K562 (cell line): ENCODE results near the gene AIFM1. TPM values are rescaled to one million over a fixed set of nuclear protein-coding genes. Genes with fewer than 3 reads are reported as not detected.

Source experiments
- ATAC-seq: fragments of 200-7000 bp; cut with Tn5 transposase; 3 replicates; pipeline ENCODE4 v1.9.1; 2020; ENCODE audit warnings: moderate library complexity
- BruUV-seq: library from RNA; stranded (reverse); fragments of 400-500 nt; replicated peaks from 2 replicates; lab custom pipeline; 2021; lab: Mats Ljungman, UMichigan
- CTCF ChIA-PET: fragments of 300-600 bp; formaldehyde crosslinking; extraction: SDS; loops from one replicate; lab custom pipeline; 2021; ENCODE audit warnings: low intra/inter-chr PET ratio; lab: Yijun Ruan, JAX
- POLR2A ChIA-PET: fragments of 300-600, 350-650 bp; sonication (Branson Sonifier 250); formaldehyde crosslinking; extraction: SDS; loops from one replicate; lab custom pipeline; 2021; ENCODE audit warnings: antibody characterized with exemption, inconsistent platforms; lab: Yijun Ruan, JAX
- DNase-seq, 4 experiments: peaks; one replicate each; pipeline versions ENCODE4 v3.0.0 to v3.0.0-alpha.2; 2011 to 2018; ENCODE audit warnings: low spot score in 3 of 4, mixed read lengths in 3 of 4; ENCODE audit errors: extremely low read depth in 1 of 4
- FAIRE-seq: peaks from 2 replicates; lab custom pipeline; 2011; peaks lifted over from hg19 to GRCh38; lab: Jason Lieb, UNC
- H2AFZ ChIP-seq: 2 replicates; pipeline ENCODE4 v1.6.0; 2011; ENCODE audit warnings: low read depth, low read length, control low read depth, inconsistent platforms
- H3K27ac ChIP-seq: fragments of 200-600 bp; 3 replicates; pipeline ENCODE4 v1.8.0; 2011; ENCODE audit warnings: low read depth, mild to moderate bottlenecking, control low read depth, inconsistent platforms, low read length, moderate library complexity, mixed read lengths; ENCODE audit errors: extremely low read depth
- H3K27me3 ChIP-seq, 2 experiments: fragments of 300-600 bp in 1 of 2; 2 replicates in 1 of 2; 3 replicates in 1 of 2; pipeline versions ENCODE4 v1.6.0 to v1.8.0; 2011; ENCODE audit warnings: inconsistent platforms in 2 of 2, low read length in 2 of 2, mild to moderate bottlenecking in 1 of 2, mixed read lengths in 1 of 2, moderate library complexity in 1 of 2; ENCODE audit not compliant: control insufficient read depth in 2 of 2, insufficient read depth in 2 of 2
- H3K36me3 ChIP-seq: fragments of 300-600 bp; 3 replicates; pipeline ENCODE4 v1.8.0; 2011; ENCODE audit warnings: mild to moderate bottlenecking, low read length, inconsistent platforms; ENCODE audit not compliant: control insufficient read depth, insufficient read depth
- H3K4me1 ChIP-seq, 2 experiments: fragments of 200-600 bp in 1 of 2; replicated peaks in 1 of 2; 2 replicates in 1 of 2; 3 replicates in 1 of 2; pipeline versions ENCODE4 v1.5.1 to v1.8.0; 2011; ENCODE audit warnings: inconsistent platforms in 2 of 2, low read length in 2 of 2, mild to moderate bottlenecking in 1 of 2, mixed read lengths in 1 of 2, moderate library complexity in 1 of 2; ENCODE audit not compliant: control insufficient read depth in 2 of 2, insufficient read depth in 2 of 2
- H3K4me2 ChIP-seq: 2 replicates; pipeline ENCODE4 v1.6.1; 2011; ENCODE audit warnings: low read length, control low read depth, inconsistent platforms, mixed read lengths; ENCODE audit not compliant: insufficient read depth
- H3K4me3 ChIP-seq: fragments of 200-600 bp; sonication (generic), shearing (Covaris generic); 2 replicates; pipeline ENCODE4 v1.5.1; 2016; ENCODE audit warnings: control low read depth, inconsistent platforms
- H3K79me2 ChIP-seq: fragments of 200-600 bp; 3 replicates; pipeline ENCODE4 v1.8.0; 2011; ENCODE audit warnings: low read length, inconsistent platforms; ENCODE audit not compliant: control insufficient read depth, insufficient read depth
- H3K9ac ChIP-seq, 2 experiments: 2 replicates each; pipeline versions ENCODE4 v1.6.0 to v1.6.1; 2011; ENCODE audit warnings: low read depth in 2 of 2, low read length in 2 of 2, control low read depth in 1 of 2, inconsistent platforms in 1 of 2, mild to moderate bottlenecking in 1 of 2, mixed read lengths in 1 of 2; ENCODE audit not compliant: insufficient read depth in 1 of 2
- H3K9me1 ChIP-seq: one replicate; pipeline ENCODE4 v1.6.0; 2011; ENCODE audit warnings: inconsistent platforms, mild to moderate bottlenecking, low read length, moderate library complexity; ENCODE audit not compliant: control insufficient read depth, insufficient read depth
- H3K9me3 ChIP-seq: replicated peaks from 2 replicates; pipeline ENCODE4 v1.5.1; 2011; ENCODE audit warnings: low read depth, low read length, inconsistent platforms; ENCODE audit not compliant: control insufficient read depth, insufficient read depth
- H4K20me1 ChIP-seq: replicated peaks from 2 replicates; pipeline ENCODE4 v1.6.1; 2011; ENCODE audit warnings: low read length, inconsistent platforms, mixed read lengths; ENCODE audit not compliant: control insufficient read depth, insufficient read depth
- RBM22 ChIP-seq: fragments of 200-400 bp; formaldehyde crosslinking; IDR thresholded peaks from 2 replicates; pipeline ENCODE4 v1.6.1; 2018; ENCODE audit warnings: low read length, low read depth; ENCODE audit not compliant: poor library complexity, severe bottlenecking
- SMC3 ChIP-seq: conservative IDR thresholded peaks from 2 replicates; pipeline ENCODE4 v1.6.1; 2011; ENCODE audit warnings: low read depth, low read length, improper control_type of control experiment; ENCODE audit not compliant: insufficient read depth
- WGBS: fragments of 100-300 bp; shearing (Covaris generic); methylation state at CpG from one replicate; pipeline ENCODE4 v1.1.6; 2016; ENCODE audit warnings: low coverage, mixed read lengths; ENCODE audit not compliant: insufficient coverage; ENCODE audit errors: missing lambda C conversion rate; 5-methylcytosine and 5-hydroxymethylcytosine counted together
- in situ Hi-C: fragments of 300-500 bp; cut with MboI; formaldehyde crosslinking; loops from 4 replicates; pipeline ENCODE4 v1.15.0; 2018; ENCODE audit warnings: inconsistent platforms, mixed read lengths
- intact Hi-C: fragments of 100-400 bp; cut with micrococcal nuclease; formaldehyde crosslinking; loops from 2 replicates; pipeline ENCODE4 v1.14.2; 2022
- polyA plus RNA-seq, 8 experiments: library from polyadenylated mRNA; depleted of rRNA in 4 of 8; stranded (reverse) in 5 of 8; unstranded in 3 of 8; fragments of >200 nt; fragmentation: Nextera tagmentation in 2 of 8; fragmentation: Illumina TruSeq in 1 of 8; extraction: Ambion mirVana in 2 of 8; extraction: Trizol in 1 of 8; gene quantifications; 2 replicates each; pipeline versions ENCODE4 v1.2.1 to v1.2.3, GENCODE V29; 2011 to 2014; ENCODE audit warnings: inconsistent platforms in 1 of 8, missing spikeins in 1 of 8
- total RNA-seq, 7 experiments: library from RNA; depleted of rRNA in 6 of 7; stranded (reverse); fragments of >200 nt in 6 of 7; fragmentation: Illumina TruSeq in 2 of 7; extraction: Trizol in 2 of 7; gene quantifications; 2 replicates each; pipeline versions ENCODE4 v1.2.1 to v1.2.3, GENCODE V29; 2011 to 2021; ENCODE audit warnings: low replicate concordance in 1 of 7
- TF ChIP-seq, protein P1 (sequence below), 2 experiments: fragments of 450-650 bp; formaldehyde crosslinking in 1 of 2; IDR thresholded peaks; 2 replicates each; pipeline versions ENCODE4 v1.4.0 to v1.6.1; 2014 to 2020; ENCODE audit warnings: mild to moderate bottlenecking in 2 of 2, borderline replicate concordance in 1 of 2, low read depth in 1 of 2
- TF ChIP-seq, protein P2 (sequence below), 2 experiments: fragments of 450-650 bp; conservative IDR thresholded peaks; 2 replicates each; pipeline ENCODE4 v1.6.1; 2017; ENCODE audit warnings: mild to moderate bottlenecking in 2 of 2, moderate library complexity in 2 of 2
- TF ChIP-seq, protein P3 (sequence below): fragments of 250-450 bp; sonication (Bioruptor Pico); IDR thresholded peaks from 2 replicates; pipeline ENCODE4 v1.5.0; 2021; ENCODE audit warnings: mild to moderate bottlenecking, moderate library complexity

AIFM1 gene
- total and polyA plus RNA-seq, 9 of the 15 experiments (the other 6 are each of a cell fraction or from before 2014, with no cell fraction given): 51.0 to 117 (median 91.2) TPM

GRCh38 chrX:130079824-130080406 lies 85.7 kb downstream of the AIFM1 start:
- Histone ChIP-seq H3K4me2 (no peak overlapping the region), H3K9ac (no peak overlapping the region), H3K79me2 (peaks cover 40% of the 10 kb centered on the region), H3K4me1 (peaks cover 41 to 42% of the 10 kb centered on the region in 2 experiments), H3K27ac (no peak overlapping the region), H3K4me3 (no peak overlapping the region), H4K20me1 (no peaks in the 10 kb centered on the region), H3K9me3 (no peaks in the 10 kb centered on the region), H3K27me3 (no peaks in the 10 kb centered on the region), H2AFZ (no peak overlapping the region), H3K36me3 (peaks cover 58% of the 10 kb centered on the region; the same call in 2 of the 3 replicates), H3K9me1 (peaks cover 6% of the 10 kb centered on the region)
- 26% methylated on average over 8 of the region's 9 CpGs for WGBS
- intact Hi-C loops (loop anchor here (1.0 to 5.0 kb wide), 3 partner anchors 41 to 112 kb away; partner anchors contain the start of gene RAB33A), in situ Hi-C loops (loop anchor here (5.0 kb wide), 1 partner anchor 57 kb away; no protein-coding TSS in a partner anchor)
- ATAC-seq (peak; percentile 48), FAIRE-seq (peak; percentile 94), DNase-seq (peak; percentile 46 to 82 (median 54))
- no TSS peak for BruUV-seq
- ChIA-PET POLR2A (interaction anchor here (0.5 to 2.7 kb wide), 3 partner anchors 18 to 60 kb away, joined by 3 to 12 read pairs (median 3); no protein-coding TSS in a partner anchor), CTCF (interaction anchor here (0.8 to 1.7 kb wide), 3 partner anchors 41 to 113 kb away, joined by 3 to 12 read pairs (median 4); no protein-coding TSS in a partner anchor)
- TF ChIP-seq, protein P1, sequence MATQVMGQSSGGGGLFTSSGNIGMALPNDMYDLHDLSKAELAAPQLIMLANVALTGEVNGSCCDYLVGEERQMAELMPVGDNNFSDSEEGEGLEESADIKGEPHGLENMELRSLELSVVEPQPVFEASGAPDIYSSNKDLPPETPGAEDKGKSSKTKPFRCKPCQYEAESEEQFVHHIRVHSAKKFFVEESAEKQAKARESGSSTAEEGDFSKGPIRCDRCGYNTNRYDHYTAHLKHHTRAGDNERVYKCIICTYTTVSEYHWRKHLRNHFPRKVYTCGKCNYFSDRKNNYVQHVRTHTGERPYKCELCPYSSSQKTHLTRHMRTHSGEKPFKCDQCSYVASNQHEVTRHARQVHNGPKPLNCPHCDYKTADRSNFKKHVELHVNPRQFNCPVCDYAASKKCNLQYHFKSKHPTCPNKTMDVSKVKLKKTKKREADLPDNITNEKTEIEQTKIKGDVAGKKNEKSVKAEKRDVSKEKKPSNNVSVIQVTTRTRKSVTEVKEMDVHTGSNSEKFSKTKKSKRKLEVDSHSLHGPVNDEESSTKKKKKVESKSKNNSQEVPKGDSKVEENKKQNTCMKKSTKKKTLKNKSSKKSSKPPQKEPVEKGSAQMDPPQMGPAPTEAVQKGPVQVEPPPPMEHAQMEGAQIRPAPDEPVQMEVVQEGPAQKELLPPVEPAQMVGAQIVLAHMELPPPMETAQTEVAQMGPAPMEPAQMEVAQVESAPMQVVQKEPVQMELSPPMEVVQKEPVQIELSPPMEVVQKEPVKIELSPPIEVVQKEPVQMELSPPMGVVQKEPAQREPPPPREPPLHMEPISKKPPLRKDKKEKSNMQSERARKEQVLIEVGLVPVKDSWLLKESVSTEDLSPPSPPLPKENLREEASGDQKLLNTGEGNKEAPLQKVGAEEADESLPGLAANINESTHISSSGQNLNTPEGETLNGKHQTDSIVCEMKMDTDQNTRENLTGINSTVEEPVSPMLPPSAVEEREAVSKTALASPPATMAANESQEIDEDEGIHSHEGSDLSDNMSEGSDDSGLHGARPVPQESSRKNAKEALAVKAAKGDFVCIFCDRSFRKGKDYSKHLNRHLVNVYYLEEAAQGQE (IDR thresholded peaks at IDR 0.05; ENCODE audit: borderline replicate concordance): peak; percentile 74
- TF ChIP-seq, protein P1 (CRISPR knock-in tag; IDR thresholded peaks at IDR 0.05; ENCODE audit: low read depth): no peak
- TF ChIP-seq RBM22 (no peak), SMC3 (peak; percentile 64)
- TF ChIP-seq, protein P2, sequence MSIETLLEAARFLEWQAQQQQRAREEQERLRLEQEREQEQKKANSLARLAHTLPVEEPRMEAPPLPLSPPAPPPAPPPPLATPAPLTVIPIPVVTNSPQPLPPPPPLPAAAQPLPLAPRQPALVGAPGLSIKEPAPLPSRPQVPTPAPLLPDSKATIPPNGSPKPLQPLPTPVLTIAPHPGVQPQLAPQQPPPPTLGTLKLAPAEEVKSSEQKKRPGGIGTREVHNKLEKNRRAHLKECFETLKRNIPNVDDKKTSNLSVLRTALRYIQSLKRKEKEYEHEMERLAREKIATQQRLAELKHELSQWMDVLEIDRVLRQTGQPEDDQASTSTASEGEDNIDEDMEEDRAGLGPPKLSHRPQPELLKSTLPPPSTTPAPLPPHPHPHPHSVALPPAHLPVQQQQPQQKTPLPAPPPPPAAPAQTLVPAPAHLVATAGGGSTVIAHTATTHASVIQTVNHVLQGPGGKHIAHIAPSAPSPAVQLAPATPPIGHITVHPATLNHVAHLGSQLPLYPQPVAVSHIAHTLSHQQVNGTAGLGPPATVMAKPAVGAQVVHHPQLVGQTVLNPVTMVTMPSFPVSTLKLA (conservative IDR thresholded peaks at IDR 0.05): no peak
- TF ChIP-seq, protein P3, sequence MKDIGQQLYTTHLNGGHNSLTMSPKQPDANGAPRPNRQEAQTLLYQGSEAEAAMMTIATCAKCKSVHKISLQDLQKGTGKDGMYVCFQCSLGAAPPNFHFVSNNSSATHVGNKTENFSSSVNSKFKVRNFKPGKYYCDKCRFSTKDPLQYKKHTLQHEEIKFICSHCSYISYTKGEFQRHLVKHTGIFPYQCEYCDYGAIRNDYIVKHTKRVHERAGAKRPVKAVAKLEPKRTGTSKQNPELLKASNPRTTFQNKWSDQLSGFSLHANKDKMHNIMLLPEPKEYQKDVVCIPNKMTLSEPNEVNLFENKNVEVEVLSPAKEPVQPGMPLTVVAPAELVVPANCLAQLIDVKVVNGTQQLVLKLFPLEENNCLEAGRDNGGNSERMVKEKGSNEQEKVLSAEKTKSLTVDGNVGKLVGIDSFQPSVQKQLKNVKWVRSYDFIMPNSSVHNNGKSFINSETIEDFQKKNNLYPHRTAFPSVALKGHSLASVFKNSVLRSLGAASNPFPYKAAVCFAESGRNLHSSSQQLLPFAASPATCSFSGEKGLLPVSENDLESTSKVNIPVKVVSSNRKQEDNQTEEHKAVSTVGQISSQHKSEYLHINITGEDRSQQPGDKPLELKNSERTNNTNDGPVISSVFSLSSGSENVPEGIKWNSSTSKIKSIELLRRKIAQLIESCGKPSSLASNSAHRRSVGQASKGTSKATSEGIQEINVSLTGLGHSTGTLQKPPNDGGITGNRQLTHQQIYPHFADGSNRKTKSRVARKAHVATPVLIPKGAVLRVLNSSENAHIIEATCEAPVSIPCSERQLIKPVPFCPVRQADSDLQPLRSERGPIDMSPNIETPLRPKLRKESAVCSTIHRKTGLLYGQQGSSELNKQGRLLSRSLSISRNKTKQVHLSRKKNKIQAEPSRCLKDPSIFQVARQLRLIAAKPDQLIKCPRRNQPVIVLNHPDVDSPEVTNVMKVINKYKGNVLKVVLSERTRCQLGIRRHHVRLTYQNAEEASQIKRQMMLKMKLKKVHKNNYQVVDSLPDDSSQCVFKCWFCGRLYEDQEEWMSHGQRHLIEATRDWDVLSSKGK (CRISPR knock-in tag): no peak
